DMS79 treated with DMSO at 0.1 percent for 48 hours (cell line): ENCODE data around the gene LRRC19.

ENCODE experiments used
- DNase-seq: peaks from one replicate; lab custom pipeline; 2025; lab: John Stamatoyannopoulos, UW

Gene LRRC19

DNA sequence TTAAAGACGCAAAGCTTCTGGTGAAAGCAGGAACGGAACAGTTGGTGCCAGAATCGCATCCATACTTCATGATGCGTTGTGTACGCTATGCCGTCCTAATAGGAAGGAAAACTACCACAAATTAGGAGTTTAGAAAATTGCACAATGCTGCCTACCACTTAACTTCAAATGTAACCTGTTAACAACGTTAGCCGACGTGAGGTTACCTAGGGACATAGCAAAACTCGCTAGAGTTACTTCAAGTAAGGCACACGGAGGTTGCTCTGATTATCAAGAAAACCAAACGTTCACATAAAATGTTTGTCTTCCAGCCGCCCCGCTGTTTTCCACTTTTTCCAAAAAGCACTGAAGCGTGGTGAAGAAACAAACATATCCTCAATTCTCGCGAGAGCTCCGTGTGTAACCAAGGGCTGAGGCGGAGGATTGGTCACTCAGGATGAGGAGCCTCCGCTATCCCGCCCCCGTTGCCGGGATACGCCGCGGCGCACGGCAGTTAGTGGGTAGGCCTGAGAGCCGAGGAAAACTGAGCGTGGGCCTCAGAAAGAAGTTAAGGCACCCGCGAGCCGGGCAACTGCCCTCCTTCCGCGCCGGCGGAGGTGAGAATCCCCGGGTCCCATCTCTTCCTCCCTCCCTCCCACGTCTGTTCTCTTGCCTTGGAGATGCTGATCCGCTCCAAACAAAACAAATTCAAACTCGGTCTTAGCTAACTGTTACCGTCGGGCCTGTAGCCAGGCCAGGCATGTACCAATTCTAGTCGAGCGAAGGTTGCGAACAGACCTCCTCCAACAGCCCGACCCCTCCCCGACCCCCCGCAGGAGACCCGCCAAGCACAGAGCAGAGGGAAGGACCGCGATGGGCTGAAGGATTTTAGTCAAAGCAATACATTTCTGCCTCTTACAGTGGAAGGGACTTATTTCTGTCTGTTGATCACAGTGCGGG, 49.3 kb downstream of the LRRC19 start, which contains the start of gene IFT74:
Gene IFT74 (plus strand): TSS at position 492 of the 939 bp plus-strand sequence. CDS start 5,556 bp downstream, outside the sequence.
- DNase-seq: peak; percentile 92

DNA sequence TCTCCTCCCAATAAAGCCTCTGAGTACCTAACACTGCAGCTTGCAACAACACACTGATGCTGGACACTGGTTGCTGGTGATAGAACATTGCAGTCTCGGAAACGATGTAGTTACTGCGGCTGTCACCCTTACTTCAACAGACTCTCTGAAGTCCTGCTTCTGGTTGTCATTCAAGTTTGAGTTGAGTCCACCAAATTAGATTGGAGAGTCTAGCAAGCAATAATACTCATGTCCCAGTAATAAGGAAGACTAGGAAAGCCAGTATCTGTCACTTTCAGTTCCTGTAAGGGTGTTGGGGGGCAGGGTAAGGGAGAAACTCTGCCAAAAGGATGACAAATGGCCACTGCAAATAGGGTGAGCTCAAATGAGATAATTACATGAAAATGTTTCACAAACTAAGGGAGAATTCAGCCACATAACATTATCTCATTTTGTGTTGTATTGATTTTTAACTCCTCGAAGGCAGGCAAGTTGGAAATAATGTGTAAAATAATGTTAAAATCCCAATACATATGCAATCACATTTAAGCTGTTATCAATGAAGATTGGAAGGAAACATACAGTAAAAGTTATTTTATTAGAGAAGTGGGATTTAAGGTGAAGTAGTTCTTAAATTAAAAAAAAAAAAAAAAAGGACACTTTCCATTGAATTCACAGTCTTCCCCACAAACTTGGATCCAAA, 50.1 kb downstream of the LRRC19 start:
- DNase-seq: no peak

DNA sequence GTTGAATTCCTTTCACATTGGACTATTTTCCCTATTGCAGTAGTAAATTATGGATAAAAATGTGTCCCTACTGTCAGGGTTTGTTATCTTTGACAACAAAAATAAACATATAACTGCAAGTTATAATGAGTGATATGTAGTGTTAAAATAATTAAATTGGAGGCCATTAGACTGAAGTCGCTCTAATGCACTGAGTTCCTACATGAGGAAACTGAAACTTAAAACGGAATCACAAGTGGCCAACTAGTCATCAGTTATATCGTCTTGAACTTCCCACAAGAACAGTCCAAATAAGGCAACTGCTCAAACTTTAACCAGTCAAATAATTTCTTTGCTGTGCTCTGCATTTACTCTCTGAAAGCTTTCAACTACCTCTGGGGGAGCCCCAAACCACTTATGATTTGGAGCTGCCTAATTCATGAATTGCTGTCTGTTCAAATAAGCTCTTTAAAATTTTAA, 51.4 kb downstream of the LRRC19 start:
- DNase-seq: no peak

DNA sequence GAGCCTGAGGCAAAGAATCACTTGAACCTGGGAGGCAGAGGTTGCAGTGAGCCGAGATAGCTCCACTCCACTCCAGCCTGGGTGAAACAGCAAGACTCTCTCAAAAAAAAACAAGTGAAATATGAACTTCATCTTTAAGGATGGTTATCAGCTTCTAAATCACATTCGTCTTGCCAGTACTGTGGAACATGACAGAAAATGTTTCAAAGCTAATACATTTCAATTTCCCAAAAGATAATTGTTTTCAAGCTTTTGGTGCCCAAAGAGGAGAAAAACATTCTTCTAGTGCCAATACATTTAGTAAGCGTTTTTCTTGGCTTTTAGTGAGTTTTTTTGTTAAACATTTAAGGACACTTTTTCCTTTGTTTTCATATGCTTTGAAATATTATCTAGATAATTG, 53.7 kb downstream of the LRRC19 start:
- DNase-seq: no peak

DNA sequence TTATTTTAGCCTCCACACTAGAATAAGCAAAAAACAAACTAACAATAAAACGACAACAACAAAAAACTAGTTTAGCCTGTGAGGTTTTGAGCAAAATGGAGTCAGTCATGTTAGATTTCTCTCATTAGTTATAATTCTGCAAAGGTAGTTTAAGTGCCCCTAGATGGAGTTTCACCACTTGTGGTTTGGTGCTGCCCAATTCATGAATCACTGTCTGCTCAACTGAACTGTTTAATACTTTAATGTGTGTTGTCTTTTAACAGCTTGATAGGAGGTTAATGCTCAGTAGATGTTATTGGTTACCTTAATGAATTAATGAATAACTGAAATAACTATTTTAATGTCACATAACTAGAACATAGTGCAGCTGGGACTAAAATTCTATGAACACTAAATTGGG, 55.0 kb downstream of the LRRC19 start:
- DNase-seq: no peak

DNA sequence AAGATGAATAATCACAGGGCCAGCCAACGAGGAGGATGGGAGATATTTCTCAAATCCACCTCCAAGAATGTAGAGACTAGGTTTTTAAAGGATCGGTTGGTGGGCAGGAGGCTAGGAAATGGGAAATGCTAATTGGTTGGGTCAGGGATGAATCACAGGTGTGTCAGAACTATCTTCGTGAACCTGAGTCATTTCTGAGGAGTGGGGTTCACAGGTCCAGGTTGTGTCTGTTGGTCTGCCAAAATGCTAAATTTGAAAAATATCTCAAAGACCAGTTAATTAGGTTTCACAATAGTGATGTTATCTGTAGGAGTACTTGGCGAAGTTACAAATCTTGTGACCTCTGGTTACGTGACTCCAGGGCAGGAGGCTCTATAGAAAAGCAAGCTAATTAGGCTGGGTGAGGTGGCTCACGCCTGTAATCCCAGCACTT, 55.8 kb downstream of the LRRC19 start:
- DNase-seq: no peak

DNA sequence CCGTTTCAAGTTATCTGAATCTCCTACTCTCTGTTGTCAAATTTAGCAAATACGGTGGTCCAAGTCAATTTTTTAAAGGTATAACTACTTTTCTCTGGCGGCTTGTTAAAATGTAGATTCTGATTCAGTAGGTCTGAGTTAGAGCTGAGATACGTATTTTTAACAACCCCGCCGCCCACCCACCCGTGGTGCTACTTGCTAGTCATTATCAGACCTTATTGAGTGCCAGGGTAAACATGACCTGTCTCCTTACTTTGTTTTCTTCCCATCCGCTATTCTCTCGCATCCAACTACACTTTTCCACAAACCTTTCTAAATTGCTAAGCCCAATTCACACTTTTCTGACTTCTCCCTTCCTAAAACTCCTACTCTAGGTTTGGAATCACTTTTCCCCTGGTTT, 57.7 kb downstream of the LRRC19 start:
- DNase-seq: peak; percentile 50

DNA sequence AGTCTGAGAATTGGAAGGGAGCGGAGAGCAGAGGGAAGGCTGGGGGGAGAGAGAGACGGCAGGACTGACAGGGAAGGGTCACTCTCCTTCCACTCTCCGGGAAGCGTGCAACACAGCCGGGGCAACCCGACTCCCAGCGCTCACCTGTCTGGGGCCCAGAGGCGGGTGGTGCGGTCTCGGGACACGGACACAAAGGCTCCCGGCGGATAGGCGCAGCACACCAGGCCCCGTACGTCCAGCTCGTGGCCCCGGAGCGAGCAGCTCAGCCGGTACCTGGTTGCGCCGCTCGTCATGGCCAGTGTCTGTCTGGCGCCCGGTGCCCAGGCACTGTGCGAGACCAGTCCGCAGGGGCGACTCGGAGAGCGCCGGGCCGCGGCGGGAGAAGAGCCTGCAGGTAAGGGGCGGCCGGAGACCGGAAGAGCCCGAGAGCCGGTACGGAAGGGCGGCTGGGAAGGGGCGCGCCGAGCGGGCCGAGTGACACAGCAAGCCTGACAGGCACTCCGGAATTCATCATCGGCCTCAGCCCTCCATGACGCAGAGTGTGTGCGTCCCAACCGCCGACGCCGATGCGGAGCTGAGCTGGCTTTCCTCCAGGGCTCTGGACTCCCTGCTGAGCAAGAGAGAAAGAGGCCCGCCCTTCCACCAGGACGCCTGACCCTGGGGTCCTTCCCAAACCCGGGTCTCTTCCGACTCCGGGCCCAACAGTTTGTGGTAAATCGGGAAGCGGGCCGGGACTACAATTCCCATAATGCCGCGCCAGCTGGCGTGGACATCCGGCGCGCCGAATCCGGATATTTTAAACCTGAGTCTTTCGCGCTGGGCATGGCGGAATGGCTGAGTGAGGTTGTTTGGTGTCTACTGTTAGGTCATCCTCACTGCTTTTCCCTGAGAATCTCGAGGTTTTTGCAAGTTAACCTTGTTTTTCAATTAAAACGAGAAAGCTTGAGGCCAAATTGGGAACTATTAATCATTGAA, 58.4 kb downstream of the LRRC19 start, which contains the start of gene PLAA:
Gene PLAA (minus strand): TSS at position 490 of the 975 bp plus-strand sequence. CDS start 197 bp downstream, at position 293.
- DNase-seq: peak; percentile 94

DNA sequence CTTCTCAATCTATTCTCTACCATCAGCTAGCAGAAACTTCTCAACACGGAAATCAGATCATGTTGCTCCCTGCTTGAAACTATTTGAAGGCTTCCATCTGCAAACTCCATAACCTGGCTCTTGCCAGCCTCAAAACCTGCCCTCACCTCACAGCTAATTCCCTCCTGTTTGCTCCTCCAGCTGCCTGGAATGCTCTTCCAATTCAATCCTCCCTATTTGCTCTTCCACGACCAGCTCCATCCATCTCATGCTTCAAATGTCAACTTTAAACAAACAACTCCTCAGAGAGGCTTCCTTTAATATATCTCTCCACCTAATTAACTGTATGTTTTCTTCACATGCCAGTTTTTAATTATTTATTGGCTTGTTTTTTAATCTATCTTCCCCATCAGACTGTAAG, 59.9 kb downstream of the LRRC19 start:
- no peak for DNase-seq
